ENCODE measurements around the gene CFL1. TPM values are rescaled to one million over a fixed set of nuclear protein-coding genes. Genes with fewer than 3 reads are reported as not detected.

Gene CFL1
- total and polyA plus RNA-seq, 2 of the 8 experiments (the other 6 are each of a cell fraction or from before 2014, with no cell fraction given): 1,252 to 1,365 TPM

DNA sequence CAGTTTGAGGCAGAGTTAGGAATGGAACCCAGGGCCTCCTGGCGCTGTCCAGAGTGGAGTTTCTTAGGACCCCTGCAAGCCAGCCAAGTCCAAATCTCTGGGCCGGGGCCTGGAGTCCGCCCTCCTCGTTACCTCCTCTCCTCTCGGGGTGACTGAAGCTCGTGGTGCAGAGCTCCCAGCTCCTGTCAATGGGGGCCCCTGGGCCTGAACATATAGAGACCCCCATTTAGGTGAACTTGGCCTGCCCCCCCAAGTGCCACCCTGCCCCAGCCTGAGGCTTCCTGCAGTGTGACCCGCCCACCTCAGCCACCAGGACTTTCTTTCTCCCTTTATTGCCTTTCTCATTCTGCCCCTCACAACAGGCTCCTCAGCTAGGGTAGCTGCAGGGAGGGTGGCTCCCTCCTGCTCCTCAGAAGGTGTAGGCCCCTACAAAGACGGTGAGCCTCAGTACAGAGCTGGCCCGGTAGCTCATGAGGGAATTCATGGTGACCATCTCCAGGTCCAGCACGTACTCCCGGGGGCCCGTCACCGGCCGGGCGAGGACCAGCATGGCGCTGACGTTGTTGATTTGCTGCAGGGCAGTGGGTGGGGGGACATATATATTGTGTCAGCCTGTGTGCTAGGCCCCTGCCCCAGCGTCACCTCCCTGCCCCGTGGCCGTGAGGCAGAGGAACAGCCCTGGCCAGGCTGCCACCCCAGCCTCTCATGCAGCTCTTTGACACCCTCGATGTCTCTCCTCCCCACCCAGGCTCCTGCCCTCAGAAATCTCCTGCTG lies 8.7 kb upstream of the CFL1 start (continued):
- TF ChIP-seq, protein P1, sequence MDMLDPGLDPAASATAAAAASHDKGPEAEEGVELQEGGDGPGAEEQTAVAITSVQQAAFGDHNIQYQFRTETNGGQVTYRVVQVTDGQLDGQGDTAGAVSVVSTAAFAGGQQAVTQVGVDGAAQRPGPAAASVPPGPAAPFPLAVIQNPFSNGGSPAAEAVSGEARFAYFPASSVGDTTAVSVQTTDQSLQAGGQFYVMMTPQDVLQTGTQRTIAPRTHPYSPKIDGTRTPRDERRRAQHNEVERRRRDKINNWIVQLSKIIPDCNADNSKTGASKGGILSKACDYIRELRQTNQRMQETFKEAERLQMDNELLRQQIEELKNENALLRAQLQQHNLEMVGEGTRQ (IDR thresholded peaks at IDR 0.05; ENCODE audit: low read length): no peak
- TF ChIP-seq, protein P2, sequence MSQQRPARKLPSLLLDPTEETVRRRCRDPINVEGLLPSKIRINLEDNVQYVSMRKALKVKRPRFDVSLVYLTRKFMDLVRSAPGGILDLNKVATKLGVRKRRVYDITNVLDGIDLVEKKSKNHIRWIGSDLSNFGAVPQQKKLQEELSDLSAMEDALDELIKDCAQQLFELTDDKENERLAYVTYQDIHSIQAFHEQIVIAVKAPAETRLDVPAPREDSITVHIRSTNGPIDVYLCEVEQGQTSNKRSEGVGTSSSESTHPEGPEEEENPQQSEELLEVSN (IDR thresholded peaks at IDR 0.05): no peak
- no peak for TF ChIP-seq TEAD4 (IDR thresholded peaks at IDR 0.05; ENCODE audit: low read depth, low read length)

Measured in H1 (cell line).